NCI-H2227 treated with DMSO at 0.1 percent for 48 hours (cell line): ENCODE measurements around the gene SH3BP5.

Experiments
- DNase-seq: peaks from one replicate; lab custom pipeline; 2025; lab: John Stamatoyannopoulos, UW

Gene SH3BP5

DNA sequence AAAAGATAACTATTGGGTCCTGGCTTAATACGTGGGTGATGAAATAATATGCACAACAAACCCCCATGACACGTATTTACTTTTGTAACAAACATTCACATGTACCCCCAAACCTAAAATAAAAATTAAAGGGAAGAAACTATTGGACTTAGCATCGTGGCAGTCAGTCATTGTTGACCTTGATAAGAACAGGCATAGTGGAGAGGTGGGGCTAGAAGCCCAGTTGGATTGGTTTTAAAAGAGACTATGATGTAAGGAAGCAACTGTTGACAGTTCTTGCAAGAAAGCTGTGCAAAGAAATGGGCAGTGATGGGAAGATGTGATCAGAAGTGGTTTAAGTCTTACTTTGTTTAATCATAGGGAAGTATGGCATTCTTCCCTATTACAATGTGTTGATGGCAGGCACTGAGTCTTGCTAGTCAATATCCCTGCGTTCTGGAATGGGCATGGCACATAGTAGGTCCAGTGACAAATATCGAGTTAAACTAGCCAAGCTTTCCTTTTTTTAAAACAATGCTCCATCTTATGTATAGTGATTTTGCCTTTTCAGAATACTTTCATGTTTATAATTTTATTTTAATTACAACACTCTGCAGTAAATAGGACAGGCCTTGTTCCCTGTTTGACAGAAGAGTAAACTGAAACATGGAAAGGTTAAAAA, 88.4 kb downstream of the SH3BP5 start:
- no peak for DNase-seq

- DNase-seq, result no peak
Measured at GRCh38 chr3:15241341-15241740, 91.0 kb downstream of the SH3BP5 start.

GRCh38 chr3:15229262-15229661, 103.1 kb downstream of the SH3BP5 start:
- no peak for DNase-seq

DNA sequence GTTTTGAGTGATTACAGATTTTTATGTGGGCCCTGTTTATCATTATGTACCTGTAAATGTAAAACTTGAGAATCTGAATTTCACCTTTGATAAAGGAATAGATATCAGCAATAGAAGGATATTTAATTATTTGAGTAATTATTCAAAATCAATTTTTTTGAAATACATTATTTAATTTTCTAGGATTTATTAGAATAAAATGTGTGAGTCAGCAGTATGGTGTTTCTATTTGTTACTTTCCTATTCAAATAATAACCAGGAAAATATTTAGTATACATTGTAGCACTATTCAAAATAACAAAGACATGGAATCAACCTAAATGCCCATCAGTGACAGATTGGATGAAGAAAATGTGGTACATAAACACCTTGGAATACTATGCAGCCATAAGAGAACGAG, 104.2 kb downstream of the SH3BP5 start:
- DNase-seq, result no peak

DNA sequence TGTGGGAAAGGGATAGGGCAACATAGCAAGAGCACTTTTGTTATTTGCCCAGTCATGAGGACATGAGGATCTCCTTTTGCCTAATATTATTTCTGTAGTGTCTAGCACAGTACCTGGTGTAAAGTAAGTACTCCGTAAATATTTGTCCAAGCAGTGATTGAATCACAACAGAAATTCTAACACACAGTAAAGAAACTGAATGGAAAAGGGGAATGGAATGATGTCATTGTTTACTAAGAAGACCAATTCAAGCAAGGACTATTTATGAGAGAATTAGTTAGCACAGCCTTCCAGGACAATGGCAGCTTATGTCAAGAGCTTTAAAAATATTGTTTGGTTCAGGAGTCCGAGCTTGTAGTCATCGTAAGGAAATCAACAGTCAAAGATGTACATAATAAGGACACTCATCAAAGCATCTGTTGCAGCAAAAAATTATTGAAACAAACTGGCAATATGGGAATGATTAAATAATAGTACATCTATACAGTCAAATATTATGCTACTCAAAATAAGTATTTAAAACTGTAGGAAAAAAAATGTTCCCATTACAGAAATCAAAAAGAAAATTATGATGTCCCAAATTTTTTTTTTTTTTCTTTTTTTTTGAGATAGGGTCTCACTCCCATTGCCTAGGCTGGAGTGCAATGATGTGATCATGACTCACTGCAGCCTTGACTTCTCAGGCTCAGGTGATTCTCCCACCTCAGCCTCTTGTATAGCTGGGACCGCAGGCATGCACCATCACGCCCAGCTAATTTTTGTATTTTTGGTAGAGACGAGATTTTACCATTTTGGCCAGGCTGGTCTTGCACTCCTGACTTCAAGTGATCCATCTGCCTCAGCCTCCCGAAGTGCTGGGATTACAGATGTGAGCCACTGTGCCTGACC, 108.5 kb downstream of the SH3BP5 start:
- no peak for DNase-seq

- DNase-seq, result no peak
Measured at GRCh38 chr3:15221574-15222217, 110.7 kb downstream of the SH3BP5 start.

DNA sequence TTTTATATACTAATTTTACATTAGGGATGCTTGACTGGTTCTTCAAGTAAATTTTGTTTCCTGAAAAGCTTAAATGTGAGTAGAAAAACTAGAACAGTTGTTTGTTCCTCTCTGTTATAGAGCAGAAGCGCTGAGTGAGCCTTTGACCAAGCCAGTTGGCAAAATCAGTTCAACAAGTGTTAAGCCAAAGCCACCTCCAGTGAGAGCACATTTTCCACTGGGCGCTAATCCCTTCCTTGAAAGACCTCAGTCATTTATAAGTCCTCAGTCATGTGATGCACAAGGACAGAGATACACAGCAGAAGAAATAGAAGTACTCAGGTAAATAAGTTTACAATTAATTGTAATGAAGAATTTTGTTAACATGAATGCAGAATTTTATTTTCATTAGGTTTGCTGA, 111.7 kb downstream of the SH3BP5 start:
- DNase-seq, result no peak

DNA sequence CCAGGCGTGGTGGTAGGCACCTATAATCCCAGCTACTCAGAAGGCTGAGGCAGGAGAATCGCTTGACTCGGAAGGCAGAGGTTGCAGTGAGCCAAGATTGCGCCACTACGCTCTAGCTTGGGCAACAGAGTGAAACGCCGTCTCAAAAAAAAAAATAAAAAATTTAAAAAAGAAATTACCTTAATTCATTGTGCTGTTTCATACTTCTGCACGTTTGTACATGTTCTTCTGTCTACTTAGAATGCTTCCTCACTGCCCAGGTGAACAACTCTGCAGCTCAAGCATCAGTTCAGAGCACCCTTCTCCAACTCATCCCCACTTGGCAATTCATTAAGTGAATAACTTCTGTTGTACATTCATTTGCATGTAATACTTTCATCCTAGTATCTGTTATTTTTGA, 112.3 kb downstream of the SH3BP5 start:
- DNase-seq, result no peak

GRCh38 chr3:15218689-15219088, 113.7 kb downstream of the SH3BP5 start:
- no peak for DNase-seq

- no peak for DNase-seq
Measured at GRCh38 chr3:15217841-15218267, 114.5 kb downstream of the SH3BP5 start.

- DNase-seq, result no peak
Measured at GRCh38 chr3:15217011-15217671, 115.2 kb downstream of the SH3BP5 start.

DNA sequence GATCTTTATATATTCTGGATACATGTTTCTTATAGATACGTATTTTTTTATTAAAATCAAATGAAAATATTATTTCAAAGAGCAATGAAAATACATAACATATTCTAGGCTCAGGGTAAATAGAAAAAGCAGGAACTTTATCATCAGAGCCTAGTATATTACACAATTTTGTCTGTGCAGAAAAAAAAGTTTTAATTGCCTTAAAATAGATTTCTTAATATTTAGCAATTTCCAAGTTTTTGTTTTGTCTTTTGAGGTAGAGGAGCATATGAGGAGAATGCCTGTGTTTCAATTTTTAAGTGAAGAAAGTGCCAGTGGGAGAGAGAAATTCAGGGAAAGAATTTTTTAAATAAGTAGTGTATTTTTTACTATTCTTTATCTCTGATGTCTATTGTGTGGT, 115.9 kb downstream of the SH3BP5 start:
- no peak for DNase-seq

DNA sequence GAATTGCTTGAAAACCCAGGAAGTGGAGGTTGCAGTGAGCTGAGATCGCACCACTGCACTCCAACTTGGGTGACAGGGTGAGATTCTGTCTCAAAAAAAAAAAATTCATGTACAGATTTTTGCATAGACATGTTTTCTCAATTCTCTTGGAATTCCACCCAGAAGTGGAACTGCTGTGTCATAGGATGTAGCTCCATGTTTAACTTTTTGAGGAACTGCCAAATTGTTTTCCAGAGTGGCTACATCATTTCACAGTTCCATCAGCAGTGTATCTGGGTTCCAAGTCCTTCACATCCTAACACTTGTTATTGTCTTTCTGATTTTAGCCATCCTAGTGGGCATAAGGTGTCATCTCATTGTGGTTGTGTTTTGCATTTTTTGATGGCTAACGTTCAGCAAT, 116.4 kb downstream of the SH3BP5 start:
- no peak for DNase-seq

DNA sequence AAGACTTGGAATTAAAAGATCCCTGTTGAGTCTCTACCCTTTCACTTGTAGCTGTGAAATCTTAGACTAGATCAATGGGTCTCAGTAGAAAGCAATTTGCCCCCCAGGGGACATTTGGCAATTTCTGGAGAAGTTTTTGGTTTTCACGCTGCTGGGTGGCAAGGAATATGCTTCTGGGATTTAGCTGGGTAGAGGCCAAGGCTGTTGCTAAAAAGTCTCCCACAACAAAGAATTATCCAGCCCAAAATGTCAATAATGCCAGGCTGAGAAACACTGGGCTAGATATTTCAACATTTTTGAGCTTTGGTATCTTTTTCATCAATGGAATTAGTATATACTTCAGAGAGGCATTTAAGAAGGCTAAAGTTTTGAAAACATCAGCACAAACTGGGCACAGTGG, 117.6 kb downstream of the SH3BP5 start:
- DNase-seq, result no peak

DNA sequence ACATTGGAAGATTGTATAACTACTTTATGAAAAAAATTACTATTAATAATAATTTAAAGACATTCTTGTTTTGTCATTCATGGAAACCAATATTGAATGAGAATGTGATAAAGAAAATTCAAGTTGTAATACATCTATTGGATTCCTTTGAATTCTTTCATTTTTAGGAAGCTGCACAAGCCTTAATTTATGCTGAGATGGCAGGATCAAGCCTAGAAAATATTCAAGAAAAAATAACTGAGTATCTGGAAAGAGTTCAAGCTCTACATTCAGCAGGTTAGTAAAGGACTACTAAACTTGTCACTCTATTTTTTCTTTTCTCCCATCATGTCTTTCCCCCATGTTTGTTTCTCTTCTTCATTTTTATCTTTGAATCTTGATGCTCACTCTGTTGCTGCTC, 120.4 kb downstream of the SH3BP5 start:
- no peak for DNase-seq

GRCh38 chr3:15207836-15208504, 124.4 kb downstream of the SH3BP5 start:
- no peak for DNase-seq

DNA sequence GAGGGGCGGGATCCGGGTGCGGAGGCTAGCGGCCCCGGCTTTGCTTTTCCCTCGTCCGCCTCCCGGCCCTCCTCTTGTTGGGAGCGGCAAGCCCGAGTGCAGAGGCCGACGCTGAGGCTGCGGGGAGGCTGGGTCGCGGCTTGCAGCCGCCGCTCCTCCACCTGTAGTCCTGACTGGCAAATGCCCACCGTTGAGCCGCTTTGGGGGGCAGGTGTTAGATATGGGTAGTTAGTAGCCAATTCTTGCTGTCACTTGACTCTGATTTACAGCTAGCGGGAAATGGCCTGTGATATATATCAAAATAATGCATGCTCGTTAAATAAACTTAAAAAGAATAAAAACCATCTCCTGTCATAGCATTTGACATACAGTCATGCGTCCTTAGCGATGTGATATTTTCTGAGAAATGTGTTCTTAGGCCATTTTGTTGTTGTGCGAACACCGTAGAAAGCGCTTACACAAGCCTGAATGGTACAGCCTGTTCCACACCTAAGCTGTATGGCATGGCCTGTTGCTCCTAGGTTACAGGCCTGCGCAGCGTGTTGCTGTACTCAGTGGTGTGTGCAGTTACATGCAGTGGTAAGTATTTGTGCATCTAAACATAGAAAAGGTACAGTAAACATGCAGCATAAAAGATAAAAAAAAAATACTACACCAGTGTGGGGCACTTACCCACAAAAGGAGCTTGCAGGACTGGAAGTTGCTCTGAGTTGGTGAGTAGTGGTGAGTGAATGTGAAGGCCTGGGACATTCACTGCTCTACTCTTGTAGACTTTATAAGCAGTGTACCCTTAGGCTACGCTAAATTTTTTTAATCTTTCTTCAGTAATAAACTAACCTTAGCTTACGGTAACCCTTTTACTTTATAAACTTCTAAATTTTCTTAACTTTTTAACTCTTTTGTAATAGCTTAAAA, 125.5 kb downstream of the SH3BP5 start:
- no peak for DNase-seq

DNA sequence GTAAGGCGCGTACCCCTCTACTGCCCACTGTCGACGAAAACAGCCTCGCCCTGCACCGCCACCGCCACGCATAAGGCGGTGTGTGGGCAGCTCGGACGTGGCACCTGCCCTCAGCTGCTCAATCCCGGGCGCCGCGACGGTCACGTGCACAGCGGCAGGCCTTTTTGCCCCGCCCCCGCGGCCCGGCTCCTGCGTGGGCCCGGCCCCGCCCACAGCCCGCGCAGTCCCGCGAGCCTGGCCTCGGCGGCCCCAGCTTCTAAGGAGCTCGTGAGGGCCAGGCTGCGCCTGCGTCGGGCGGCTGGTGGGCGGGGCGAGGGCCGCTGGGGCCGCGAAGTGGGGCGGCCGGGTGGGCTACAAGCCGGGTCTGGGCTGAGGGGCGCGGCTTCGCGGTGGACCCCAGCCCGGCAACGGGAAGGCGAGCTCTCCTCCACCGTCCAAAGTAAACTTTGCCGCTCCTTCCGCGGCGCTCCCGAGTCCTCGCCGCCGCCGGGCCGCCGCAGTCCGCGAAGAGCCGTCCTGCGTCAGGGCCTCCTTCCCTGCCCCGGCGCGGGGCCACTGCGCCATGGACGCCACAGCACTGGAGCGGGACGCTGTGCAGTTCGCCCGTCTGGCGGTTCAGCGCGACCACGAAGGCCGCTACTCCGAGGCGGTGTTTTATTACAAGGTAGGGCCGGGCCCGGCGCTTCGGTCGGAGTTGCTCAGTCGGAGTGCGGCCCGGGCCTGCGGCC, 126.3 kb downstream of the SH3BP5 start, which contains the start of gene CAPN7:
Gene CAPN7, plus strand, starts transcription at position 313 of the 728 bp plus-strand sequence. Its CDS starts 250 bp downstream, at position 563.
- DNase-seq, result no peak

GRCh38 chr3:15205482-15205933, 126.9 kb downstream of the SH3BP5 start:
- DNase-seq, result no peak
